ENCODE measurements around the gene NVL. TPM values are rescaled to one million over a fixed set of nuclear protein-coding genes. Genes with fewer than 3 reads are reported as not detected.

Gene NVL
- total RNA-seq, 1 experiment from 2014 or later = 21.9 TPM

DNA sequence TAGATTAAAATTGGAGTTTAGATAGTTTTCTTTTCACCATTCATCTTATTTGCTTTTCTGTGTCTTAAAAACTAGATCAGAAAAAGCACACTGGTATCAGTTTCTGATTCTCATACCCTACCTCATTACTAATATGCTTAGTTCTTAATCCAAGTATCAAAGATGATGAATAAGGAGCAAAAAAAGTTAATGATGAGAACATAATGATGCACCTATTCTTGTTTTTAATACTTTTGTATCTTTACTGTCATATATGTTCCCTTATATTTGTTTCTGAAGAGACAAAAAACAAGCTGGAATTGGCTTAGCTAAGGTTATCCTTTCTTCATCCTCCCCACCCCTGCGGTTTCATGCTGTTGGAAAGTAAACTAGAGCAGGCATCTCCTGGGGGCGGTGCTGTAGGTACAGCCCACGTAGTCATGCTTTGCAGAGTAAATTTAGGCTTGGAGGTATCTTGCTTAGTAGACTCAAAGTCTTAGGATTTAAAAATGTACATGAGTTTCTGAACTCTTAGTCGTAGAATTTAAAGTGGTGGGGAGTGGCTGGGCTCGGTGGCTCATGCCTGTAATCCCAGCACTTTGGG is 43.1 kb upstream of the NVL start:
- no peak for ATAC-seq
- no peaks in the 10 kb centered on the region for H3K9me2 ChIP-seq (ENCODE audit: insufficient read depth)
- TF ChIP-seq SIN3A (IDR thresholded peaks at IDR 0.05; ENCODE audit: low read depth) = no peak
- TF ChIP-seq FOSL1 (IDR thresholded peaks at IDR 0.05; ENCODE audit: low read depth) = no peak
- TF ChIP-seq EZH2 (IDR thresholded peaks at IDR 0.05) = no peak
- no peak for TF ChIP-seq RAD21 (IDR thresholded peaks at IDR 0.05; ENCODE audit: low read depth)
- no peak for TF ChIP-seq JUND (IDR thresholded peaks at IDR 0.05)
- TF ChIP-seq ELF1 (IDR thresholded peaks at IDR 0.05; ENCODE audit: borderline replicate concordance, low read depth) = no peak
- TF ChIP-seq, protein P1, sequence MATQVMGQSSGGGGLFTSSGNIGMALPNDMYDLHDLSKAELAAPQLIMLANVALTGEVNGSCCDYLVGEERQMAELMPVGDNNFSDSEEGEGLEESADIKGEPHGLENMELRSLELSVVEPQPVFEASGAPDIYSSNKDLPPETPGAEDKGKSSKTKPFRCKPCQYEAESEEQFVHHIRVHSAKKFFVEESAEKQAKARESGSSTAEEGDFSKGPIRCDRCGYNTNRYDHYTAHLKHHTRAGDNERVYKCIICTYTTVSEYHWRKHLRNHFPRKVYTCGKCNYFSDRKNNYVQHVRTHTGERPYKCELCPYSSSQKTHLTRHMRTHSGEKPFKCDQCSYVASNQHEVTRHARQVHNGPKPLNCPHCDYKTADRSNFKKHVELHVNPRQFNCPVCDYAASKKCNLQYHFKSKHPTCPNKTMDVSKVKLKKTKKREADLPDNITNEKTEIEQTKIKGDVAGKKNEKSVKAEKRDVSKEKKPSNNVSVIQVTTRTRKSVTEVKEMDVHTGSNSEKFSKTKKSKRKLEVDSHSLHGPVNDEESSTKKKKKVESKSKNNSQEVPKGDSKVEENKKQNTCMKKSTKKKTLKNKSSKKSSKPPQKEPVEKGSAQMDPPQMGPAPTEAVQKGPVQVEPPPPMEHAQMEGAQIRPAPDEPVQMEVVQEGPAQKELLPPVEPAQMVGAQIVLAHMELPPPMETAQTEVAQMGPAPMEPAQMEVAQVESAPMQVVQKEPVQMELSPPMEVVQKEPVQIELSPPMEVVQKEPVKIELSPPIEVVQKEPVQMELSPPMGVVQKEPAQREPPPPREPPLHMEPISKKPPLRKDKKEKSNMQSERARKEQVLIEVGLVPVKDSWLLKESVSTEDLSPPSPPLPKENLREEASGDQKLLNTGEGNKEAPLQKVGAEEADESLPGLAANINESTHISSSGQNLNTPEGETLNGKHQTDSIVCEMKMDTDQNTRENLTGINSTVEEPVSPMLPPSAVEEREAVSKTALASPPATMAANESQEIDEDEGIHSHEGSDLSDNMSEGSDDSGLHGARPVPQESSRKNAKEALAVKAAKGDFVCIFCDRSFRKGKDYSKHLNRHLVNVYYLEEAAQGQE (IDR thresholded peaks at IDR 0.05; ENCODE audit: low read depth) = no peak
- TF ChIP-seq, protein P2, sequence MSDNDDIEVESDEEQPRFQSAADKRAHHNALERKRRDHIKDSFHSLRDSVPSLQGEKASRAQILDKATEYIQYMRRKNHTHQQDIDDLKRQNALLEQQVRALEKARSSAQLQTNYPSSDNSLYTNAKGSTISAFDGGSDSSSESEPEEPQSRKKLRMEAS (IDR thresholded peaks at IDR 0.05) = no peak
- TF ChIP-seq, protein P3, sequence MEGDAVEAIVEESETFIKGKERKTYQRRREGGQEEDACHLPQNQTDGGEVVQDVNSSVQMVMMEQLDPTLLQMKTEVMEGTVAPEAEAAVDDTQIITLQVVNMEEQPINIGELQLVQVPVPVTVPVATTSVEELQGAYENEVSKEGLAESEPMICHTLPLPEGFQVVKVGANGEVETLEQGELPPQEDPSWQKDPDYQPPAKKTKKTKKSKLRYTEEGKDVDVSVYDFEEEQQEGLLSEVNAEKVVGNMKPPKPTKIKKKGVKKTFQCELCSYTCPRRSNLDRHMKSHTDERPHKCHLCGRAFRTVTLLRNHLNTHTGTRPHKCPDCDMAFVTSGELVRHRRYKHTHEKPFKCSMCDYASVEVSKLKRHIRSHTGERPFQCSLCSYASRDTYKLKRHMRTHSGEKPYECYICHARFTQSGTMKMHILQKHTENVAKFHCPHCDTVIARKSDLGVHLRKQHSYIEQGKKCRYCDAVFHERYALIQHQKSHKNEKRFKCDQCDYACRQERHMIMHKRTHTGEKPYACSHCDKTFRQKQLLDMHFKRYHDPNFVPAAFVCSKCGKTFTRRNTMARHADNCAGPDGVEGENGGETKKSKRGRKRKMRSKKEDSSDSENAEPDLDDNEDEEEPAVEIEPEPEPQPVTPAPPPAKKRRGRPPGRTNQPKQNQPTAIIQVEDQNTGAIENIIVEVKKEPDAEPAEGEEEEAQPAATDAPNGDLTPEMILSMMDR (IDR thresholded peaks at IDR 0.05 in 2 of 3, conservative IDR thresholded peaks at IDR 0.05 in 1 of 3; ENCODE audit: borderline replicate concordance in 1 of 3, insufficient read depth in 1 of 3, low read depth in 2 of 3, low read length in 2 of 3) = no peak
- no peak for TF ChIP-seq CBX3 (IDR thresholded peaks at IDR 0.05; ENCODE audit: low read depth)
- TF ChIP-seq SRF (IDR thresholded peaks at IDR 0.05; ENCODE audit: low read depth) = no peak
- TF ChIP-seq POLR2AphosphoS5 (IDR thresholded peaks at IDR 0.05; ENCODE audit: low read depth, low read length) = no peak
- TF ChIP-seq SP1 (IDR thresholded peaks at IDR 0.05; ENCODE audit: low read depth) = no peak
- TF ChIP-seq YY1 (IDR thresholded peaks at IDR 0.05; ENCODE audit: extremely low read depth, insufficient replicate concordance, low read depth, low read length) = no peak
- TF ChIP-seq CEBPB (IDR thresholded peaks at IDR 0.05; ENCODE audit: low read depth) = no peak
- TF ChIP-seq ZFX (IDR thresholded peaks at IDR 0.05) = no peak
- no peak for TF ChIP-seq POLR2A (IDR thresholded peaks at IDR 0.05; ENCODE audit: borderline replicate concordance, extremely low read depth, insufficient read depth, insufficient read length)
- TF ChIP-seq, protein P4, sequence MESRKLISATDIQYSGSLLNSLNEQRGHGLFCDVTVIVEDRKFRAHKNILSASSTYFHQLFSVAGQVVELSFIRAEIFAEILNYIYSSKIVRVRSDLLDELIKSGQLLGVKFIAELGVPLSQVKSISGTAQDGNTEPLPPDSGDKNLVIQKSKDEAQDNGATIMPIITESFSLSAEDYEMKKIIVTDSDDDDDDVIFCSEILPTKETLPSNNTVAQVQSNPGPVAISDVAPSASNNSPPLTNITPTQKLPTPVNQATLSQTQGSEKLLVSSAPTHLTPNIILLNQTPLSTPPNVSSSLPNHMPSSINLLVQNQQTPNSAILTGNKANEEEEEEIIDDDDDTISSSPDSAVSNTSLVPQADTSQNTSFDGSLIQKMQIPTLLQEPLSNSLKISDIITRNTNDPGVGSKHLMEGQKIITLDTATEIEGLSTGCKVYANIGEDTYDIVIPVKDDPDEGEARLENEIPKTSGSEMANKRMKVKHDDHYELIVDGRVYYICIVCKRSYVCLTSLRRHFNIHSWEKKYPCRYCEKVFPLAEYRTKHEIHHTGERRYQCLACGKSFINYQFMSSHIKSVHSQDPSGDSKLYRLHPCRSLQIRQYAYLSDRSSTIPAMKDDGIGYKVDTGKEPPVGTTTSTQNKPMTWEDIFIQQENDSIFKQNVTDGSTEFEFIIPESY (IDR thresholded peaks at IDR 0.05; ENCODE audit: extremely low read depth, insufficient replicate concordance, low read length) = no peak
- no peaks in the 10 kb centered on the region for H3K27me3 ChIP-seq (ENCODE audit: insufficient read depth, low read length)
- CTCF ChIA-PET = no interaction called here
- no peaks in the 10 kb centered on the region for H3K79me2 ChIP-seq (ENCODE audit: insufficient read depth, low read length)
- no peak overlapping the region for H2AFZ ChIP-seq (ENCODE audit: low read depth, low read length, poor library complexity, severe bottlenecking)
- no peaks in the 10 kb centered on the region for H3K9me3 ChIP-seq (ENCODE audit: control insufficient read depth in 1 of 2, insufficient read depth in 1 of 2, low read depth in 1 of 2, low read length in 2 of 2)
- no peak for DNase-seq (ENCODE audit: low read depth, low spot score)
- POLR2A ChIA-PET = no interaction called here
- BruUV-seq (replicated peaks) = no TSS peak
- H3K4me3 ChIP-seq (replicated peaks in 1 of 2; ENCODE audit: low read depth in 1 of 2, low read length in 2 of 2) = no peak overlapping the region
- H3K4me2 ChIP-seq (ENCODE audit: low read length) = no peak overlapping the region
- intact Hi-C loops (cut with micrococcal nuclease) = no loop called here
- no peak overlapping the region for H3K9ac ChIP-seq (ENCODE audit: low read length)
- no peak overlapping the region for H3K27ac ChIP-seq (ENCODE audit: low read depth, low read length)
- H4K20me1 ChIP-seq (ENCODE audit: insufficient read depth) = no peaks in the 10 kb centered on the region; the same call in 1 of the 2 replicates
- RAD21 ChIA-PET (ENCODE audit: low non-redundant PET in 1 of 2, low total read pairs in 2 of 2, uncharacterized antibody in 2 of 2, unreplicated experiment in 2 of 2) = no interaction called here
- H3K4me1 ChIP-seq (ENCODE audit: control insufficient read depth in 1 of 2, insufficient read depth in 2 of 2, low read length in 2 of 2) = peaks cover 4 to 19% of the 10 kb centered on the region in 2 experiments; a peak in 3 of 4 replicates
- H3K36me3 ChIP-seq (ENCODE audit: control insufficient read depth in 1 of 2, insufficient read depth in 2 of 2, low read length in 2 of 2) = peaks cover 23 to 37% of the 10 kb centered on the region in 2 experiments; a peak in 3 of 4 replicates

Measured in HCT116 (cell line).